ENCODE results near the gene TMC4. TPM values are rescaled to one million over a fixed set of nuclear protein-coding genes. Genes with fewer than 3 reads are reported as not detected.

TMC4 gene
- total and polyA plus RNA-seq, 2 experiments from 2014 or later: 2.3 to 7.8 TPM

- TF ChIP-seq, protein P1, sequence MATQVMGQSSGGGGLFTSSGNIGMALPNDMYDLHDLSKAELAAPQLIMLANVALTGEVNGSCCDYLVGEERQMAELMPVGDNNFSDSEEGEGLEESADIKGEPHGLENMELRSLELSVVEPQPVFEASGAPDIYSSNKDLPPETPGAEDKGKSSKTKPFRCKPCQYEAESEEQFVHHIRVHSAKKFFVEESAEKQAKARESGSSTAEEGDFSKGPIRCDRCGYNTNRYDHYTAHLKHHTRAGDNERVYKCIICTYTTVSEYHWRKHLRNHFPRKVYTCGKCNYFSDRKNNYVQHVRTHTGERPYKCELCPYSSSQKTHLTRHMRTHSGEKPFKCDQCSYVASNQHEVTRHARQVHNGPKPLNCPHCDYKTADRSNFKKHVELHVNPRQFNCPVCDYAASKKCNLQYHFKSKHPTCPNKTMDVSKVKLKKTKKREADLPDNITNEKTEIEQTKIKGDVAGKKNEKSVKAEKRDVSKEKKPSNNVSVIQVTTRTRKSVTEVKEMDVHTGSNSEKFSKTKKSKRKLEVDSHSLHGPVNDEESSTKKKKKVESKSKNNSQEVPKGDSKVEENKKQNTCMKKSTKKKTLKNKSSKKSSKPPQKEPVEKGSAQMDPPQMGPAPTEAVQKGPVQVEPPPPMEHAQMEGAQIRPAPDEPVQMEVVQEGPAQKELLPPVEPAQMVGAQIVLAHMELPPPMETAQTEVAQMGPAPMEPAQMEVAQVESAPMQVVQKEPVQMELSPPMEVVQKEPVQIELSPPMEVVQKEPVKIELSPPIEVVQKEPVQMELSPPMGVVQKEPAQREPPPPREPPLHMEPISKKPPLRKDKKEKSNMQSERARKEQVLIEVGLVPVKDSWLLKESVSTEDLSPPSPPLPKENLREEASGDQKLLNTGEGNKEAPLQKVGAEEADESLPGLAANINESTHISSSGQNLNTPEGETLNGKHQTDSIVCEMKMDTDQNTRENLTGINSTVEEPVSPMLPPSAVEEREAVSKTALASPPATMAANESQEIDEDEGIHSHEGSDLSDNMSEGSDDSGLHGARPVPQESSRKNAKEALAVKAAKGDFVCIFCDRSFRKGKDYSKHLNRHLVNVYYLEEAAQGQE (IDR thresholded peaks at IDR 0.05; ENCODE audit: unreplicated experiment): no peak
- TF ChIP-seq STAT1 (IDR thresholded peaks at IDR 0.05; ENCODE audit: unreplicated experiment) (no peak), ZNF114 (CRISPR knock-in tag; IDR thresholded peaks at IDR 0.05) (no peak), CREB1 (CRISPR knock-in tag; IDR thresholded peaks at IDR 0.05; ENCODE audit: low read depth) (no peak), EZH2 (IDR thresholded peaks at IDR 0.05; ENCODE audit: low read depth, unreplicated experiment) (no peak), POLR2AphosphoS5 (IDR thresholded peaks at IDR 0.05; ENCODE audit: low read depth) (no peak), EZH2phosphoT487 (IDR thresholded peaks at IDR 0.05; ENCODE audit: unreplicated experiment) (no peak)
Observed at GRCh38 chr19:54199401-54199800, 26.4 kb upstream of the TMC4 start (continued).

DNA sequence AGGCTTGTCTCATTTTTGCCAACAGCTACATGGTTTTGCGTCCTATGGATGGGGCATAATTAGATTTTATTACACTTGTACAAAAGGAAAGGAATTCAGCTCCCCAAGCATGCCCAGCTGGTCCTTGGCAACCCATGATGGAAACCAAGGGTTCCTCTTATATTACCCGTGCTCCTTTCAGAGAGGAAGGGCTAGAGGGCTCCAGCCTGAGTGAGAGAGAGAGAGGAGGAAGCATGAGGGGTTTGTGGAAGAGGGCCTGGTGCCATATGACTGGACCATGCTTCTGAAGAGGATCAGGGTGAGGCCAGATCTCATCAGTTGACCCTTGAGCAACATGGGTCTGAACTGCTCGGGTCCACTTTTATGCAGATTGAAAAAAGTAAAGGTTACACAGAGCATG, 24.2 kb upstream of the TMC4 start:
- Histone ChIP-seq H3K79me2 (replicated peaks; ENCODE audit: insufficient read depth) (peaks cover 36% of the 10 kb centered on the region), H3K27me3 (ENCODE audit: insufficient read depth) (no peaks in the 10 kb centered on the region), H3K4me3 (no peak overlapping the region), H2AFZ (no peak overlapping the region), H3K36me3 (ENCODE audit: insufficient read depth) (peaks cover 32% of the 10 kb centered on the region), H3K4me1 (ENCODE audit: insufficient read depth) (peaks cover 11% of the 10 kb centered on the region), H3K9me2 (ENCODE audit: insufficient read depth) (no peaks in the 10 kb centered on the region), H3K4me2 (no peak overlapping the region), H3F3A (replicated peaks; ENCODE audit: low read depth) (peaks cover 24% of the 10 kb centered on the region), H4K20me1 (replicated peaks; ENCODE audit: insufficient read depth) (peaks cover 19% of the 10 kb centered on the region), H3K27ac (ENCODE audit: low read depth) (no peak overlapping the region)
- H3K4me3 Mint-ChIP-seq: no peak overlapping the region
- peaks cover 4% of the 10 kb centered on the region for H3K9me3 Mint-ChIP-seq
- DNase-seq (ENCODE audit: low spot score) (no peak), ATAC-seq (no peak)
- peaks cover 52% of the 10 kb centered on the region for H3K36me3 Mint-ChIP-seq (ENCODE audit: low read depth)
- peaks cover 16% of the 10 kb centered on the region for H3K4me1 Mint-ChIP-seq
- no peak overlapping the region for H3K27ac Mint-ChIP-seq
- peaks cover 19% of the 10 kb centered on the region for H3K27me3 Mint-ChIP-seq (ENCODE audit: insufficient read depth, low read depth, poor library complexity)
- TF ChIP-seq, protein P2, sequence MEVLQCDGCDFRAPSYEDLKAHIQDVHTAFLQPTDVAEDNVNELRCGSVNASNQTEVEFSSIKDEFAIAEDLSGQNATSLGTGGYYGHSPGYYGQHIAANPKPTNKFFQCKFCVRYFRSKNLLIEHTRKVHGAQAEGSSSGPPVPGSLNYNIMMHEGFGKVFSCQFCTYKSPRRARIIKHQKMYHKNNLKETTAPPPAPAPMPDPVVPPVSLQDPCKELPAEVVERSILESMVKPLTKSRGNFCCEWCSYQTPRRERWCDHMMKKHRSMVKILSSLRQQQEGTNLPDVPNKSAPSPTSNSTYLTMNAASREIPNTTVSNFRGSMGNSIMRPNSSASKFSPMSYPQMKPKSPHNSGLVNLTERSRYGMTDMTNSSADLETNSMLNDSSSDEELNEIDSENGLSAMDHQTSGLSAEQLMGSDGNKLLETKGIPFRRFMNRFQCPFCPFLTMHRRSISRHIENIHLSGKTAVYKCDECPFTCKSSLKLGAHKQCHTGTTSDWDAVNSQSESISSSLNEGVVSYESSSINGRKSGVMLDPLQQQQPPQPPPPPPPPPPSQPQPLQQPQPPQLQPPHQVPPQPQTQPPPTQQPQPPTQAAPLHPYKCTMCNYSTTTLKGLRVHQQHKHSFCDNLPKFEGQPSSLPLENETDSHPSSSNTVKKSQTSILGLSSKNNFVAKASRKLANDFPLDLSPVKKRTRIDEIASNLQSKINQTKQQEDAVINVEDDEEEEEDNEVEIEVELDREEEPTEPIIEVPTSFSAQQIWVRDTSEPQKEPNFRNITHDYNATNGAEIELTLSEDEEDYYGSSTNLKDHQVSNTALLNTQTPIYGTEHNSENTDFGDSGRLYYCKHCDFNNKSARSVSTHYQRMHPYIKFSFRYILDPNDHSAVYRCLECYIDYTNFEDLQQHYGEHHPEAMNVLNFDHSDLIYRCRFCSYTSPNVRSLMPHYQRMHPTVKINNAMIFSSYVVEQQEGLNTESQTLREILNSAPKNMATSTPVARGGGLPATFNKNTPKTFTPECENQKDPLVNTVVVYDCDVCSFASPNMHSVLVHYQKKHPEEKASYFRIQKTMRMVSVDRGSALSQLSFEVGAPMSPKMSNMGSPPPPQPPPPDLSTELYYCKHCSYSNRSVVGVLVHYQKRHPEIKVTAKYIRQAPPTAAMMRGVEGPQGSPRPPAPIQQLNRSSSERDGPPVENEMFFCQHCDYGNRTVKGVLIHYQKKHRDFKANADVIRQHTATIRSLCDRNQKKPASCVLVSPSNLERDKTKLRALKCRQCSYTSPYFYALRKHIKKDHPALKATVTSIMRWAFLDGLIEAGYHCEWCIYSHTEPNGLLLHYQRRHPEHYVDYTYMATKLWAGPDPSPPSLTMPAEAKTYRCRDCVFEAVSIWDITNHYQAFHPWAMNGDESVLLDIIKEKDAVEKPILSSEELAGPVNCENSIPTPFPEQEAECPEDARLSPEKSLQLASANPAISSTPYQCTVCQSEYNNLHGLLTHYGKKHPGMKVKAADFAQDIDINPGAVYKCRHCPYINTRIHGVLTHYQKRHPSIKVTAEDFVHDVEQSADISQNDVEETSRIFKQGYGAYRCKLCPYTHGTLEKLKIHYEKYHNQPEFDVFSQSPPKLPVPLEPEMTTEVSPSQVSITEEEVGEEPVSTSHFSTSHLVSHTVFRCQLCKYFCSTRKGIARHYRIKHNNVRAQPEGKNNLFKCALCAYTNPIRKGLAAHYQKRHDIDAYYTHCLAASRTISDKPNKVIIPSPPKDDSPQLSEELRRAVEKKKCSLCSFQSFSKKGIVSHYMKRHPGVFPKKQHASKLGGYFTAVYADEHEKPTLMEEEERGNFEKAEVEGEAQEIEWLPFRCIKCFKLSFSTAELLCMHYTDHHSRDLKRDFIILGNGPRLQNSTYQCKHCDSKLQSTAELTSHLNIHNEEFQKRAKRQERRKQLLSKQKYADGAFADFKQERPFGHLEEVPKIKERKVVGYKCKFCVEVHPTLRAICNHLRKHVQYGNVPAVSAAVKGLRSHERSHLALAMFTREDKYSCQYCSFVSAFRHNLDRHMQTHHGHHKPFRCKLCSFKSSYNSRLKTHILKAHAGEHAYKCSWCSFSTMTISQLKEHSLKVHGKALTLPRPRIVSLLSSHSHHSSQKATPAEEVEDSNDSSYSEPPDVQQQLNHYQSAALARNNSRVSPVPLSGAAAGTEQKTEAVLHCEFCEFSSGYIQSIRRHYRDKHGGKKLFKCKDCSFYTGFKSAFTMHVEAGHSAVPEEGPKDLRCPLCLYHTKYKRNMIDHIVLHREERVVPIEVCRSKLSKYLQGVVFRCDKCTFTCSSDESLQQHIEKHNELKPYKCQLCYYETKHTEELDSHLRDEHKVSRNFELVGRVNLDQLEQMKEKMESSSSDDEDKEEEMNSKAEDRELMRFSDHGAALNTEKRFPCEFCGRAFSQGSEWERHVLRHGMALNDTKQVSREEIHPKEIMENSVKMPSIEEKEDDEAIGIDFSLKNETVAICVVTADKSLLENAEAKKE (CRISPR knock-in tag; IDR thresholded peaks at IDR 0.05): no peak
- TF ChIP-seq ZNF114 (CRISPR knock-in tag; IDR thresholded peaks at IDR 0.05): no peak
- TF ChIP-seq POLR2AphosphoS5 (IDR thresholded peaks at IDR 0.05; ENCODE audit: low read depth): no peak
- TF ChIP-seq CREB1 (CRISPR knock-in tag; IDR thresholded peaks at IDR 0.05; ENCODE audit: low read depth): no peak
- no peak for TF ChIP-seq ZNF331 (CRISPR knock-in tag; IDR thresholded peaks at IDR 0.05; ENCODE audit: low read depth)
- TF ChIP-seq STAT1 (IDR thresholded peaks at IDR 0.05; ENCODE audit: unreplicated experiment): no peak
- TF ChIP-seq, protein P1 (IDR thresholded peaks at IDR 0.05; ENCODE audit: unreplicated experiment): no peak
